Ectodermal cell (in vitro differentiated cells): ENCODE data around the gene ASIC4.

ENCODE experiments used
- H3K27ac ChIP-seq: 2 replicates; pipeline ENCODE4 v1.7.0; 2013; ENCODE audit warnings: mild to moderate bottlenecking, low read depth, low read length; ENCODE audit not compliant: insufficient read depth, poor library complexity, severe bottlenecking
- H3K27me3 ChIP-seq: 2 replicates; pipeline ENCODE4 v1.7.0; 2013; ENCODE audit warnings: mild to moderate bottlenecking, low read length; ENCODE audit not compliant: insufficient read depth, control insufficient read depth, poor library complexity, severe bottlenecking
- H3K36me3 ChIP-seq: one replicate; pipeline ENCODE4 v1.7.0; 2013; ENCODE audit warnings: low read length; ENCODE audit not compliant: control insufficient read depth, insufficient read depth
- H3K4me1 ChIP-seq: one replicate; pipeline ENCODE4 v1.7.0; 2013; ENCODE audit warnings: low read length; ENCODE audit not compliant: control insufficient read depth, insufficient read depth
- H3K4me3 ChIP-seq: 2 replicates; pipeline ENCODE4 v1.7.0; 2013; ENCODE audit warnings: low read depth, low read length, control low read depth; ENCODE audit not compliant: insufficient read depth
- H3K9me3 ChIP-seq: 2 replicates; pipeline ENCODE4 v1.7.0; 2013; ENCODE audit warnings: mild to moderate bottlenecking, low read length, moderate library complexity; ENCODE audit not compliant: control insufficient read depth
- WGBS, 2 experiments: methylation state at CpG; one replicate each; pipeline ENCODE4 v1.1.7; 2013; ENCODE audit warnings: missing lambda C conversion rate in 2 of 2; 5-methylcytosine and 5-hydroxymethylcytosine counted together

The ASIC4 gene

DNA sequence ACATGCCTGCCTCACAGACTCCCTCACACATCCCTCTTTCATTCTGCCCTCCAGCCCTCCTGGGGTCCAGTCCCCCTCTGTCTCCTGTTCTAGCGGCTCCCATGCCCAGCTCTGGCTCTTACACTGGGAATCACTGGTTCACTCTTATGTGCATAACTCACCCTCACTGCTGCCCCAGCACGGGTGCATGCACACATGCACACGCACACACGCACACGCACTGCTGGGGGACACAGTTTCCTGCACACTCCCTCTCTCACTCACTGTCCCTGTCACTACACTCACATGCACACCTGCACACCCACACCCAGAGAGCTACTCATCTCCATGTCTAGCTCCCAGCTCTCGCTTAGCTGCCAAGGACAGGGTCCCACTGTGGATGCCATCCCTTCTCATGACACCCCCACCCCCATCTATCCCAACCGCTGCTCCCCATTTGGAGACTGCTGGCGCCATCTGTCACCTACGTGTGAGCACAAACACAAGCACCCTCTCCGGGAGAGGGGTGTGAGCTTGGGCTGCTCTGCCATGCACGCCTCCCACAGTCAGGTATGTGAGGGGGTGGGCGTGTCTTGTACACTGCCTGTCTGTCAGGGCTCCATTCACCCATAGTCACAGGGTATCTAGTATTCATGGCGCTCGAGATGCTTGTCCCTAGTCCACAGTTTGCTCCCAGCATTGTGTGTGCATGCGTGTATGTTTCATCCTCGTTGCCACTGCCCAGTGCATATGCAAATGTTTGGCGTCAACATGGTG is 1.8 kb downstream of the ASIC4 start:
- H3K9me3 ChIP-seq: no peaks in the 10 kb centered on the region
- H3K27me3 ChIP-seq: peaks cover 27% of the 10 kb centered on the region
- WGBS, 2 experiments: 87 to 89% methylated on average over 17 of the region's 17 CpGs
- no peaks in the 10 kb centered on the region for H3K36me3 ChIP-seq
- H3K4me1 ChIP-seq: peaks cover 45% of the 10 kb centered on the region
- no peak overlapping the region for H3K27ac ChIP-seq
- H3K4me3 ChIP-seq: no peak overlapping the region

DNA sequence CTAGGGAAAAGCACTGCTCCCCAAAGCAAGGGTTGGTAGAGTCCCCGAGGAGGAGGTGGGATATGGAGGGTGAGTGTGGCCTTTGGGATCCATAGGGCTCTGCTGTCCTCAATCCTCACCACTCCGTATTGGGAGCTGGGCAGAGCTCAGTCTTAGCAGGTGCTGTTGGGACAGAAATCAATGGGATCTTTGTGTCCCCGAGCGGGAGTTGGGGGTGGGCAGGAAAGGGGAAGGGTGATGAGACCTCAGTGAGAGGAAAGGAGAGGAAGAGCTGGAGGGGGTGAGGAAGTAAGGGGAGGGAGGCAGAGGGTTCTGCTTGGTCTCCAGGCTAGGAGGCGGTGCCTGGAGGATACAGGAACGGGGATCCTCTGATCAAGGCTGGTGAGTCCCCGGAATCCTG is 2.6 kb downstream of the ASIC4 start:
- Histone ChIP-seq H3K27me3 (peaks cover 29% of the 10 kb centered on the region), H3K27ac (no peak overlapping the region), H3K36me3 (no peaks in the 10 kb centered on the region), H3K9me3 (no peaks in the 10 kb centered on the region), H3K4me1 (peaks cover 53% of the 10 kb centered on the region), H3K4me3 (no peak overlapping the region)
- 86 to 89% methylated on average over 7 of the region's 7 CpGs for WGBS, 2 experiments

DNA sequence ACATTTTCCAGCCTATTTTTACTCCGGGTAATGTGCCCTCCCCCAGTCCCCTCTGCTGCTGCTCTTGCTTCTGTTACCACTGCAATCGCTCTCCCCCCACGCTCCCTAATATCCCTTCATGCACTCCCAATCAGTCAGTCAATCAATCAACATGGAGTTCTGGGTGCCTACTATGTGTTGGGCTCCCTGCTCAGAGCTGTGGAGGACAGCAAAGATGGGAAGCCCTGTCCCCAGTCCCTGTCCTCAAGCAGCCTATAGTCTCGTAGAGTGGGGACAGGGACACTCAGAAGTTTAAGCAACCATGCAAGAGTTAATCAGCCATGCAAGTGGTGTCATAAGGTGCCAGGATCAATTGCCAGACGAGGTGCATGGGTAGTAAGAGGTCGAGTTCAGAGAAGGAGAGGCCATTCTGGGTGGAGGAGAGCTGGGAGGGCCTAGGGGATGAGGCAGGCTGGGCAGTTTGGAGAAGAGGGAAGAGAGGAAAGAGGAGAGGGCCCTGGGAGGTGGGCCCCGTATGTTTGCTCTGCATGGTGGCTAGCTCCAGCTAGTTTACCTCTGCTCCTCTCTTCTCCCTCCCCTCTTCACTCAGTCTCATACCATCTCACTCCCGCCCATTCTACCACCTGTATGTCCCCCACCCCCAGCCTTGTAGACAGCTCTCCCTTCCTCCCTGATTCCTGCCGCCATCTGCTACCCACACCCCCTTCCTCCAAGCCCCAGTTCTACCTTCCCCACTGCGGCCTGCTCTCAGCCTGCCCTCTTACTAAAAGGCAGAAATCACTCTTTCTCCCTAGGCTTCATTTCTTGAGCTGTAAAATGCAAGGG is 3.9 kb downstream of the ASIC4 start:
- no peak overlapping the region for H3K4me3 ChIP-seq
- peaks cover 46% of the 10 kb centered on the region for H3K4me1 ChIP-seq
- 71 to 78% methylated on average over 10 of the region's 10 CpGs for WGBS, 2 experiments
- H3K27me3 ChIP-seq: peaks cover 33% of the 10 kb centered on the region
- no peaks in the 10 kb centered on the region for H3K36me3 ChIP-seq
- no peaks in the 10 kb centered on the region for H3K9me3 ChIP-seq
- no peak overlapping the region for H3K27ac ChIP-seq

DNA sequence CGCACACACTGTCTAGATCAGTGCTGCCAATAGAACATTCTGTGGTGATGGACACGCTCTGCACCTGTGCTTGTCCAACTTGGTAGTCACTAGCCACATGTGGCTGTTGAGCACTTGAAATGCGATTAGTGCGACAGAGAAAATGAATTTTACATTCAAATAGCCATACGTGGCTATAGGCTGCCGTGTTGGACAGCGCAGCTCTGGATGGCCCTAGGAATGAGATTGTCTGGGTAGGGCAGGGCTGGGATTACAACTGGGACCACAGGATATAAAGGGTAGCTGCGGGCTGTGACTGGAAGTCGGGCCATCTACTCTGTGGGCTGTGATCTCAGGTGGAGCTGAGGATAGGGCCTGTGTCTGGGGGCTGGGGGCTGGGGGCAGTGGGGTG is 5.2 kb downstream of the ASIC4 start:
- Histone ChIP-seq H3K9me3 (no peaks in the 10 kb centered on the region), H3K27ac (no peak overlapping the region), H3K4me1 (peaks cover 34% of the 10 kb centered on the region), H3K4me3 (no peak overlapping the region), H3K27me3 (peaks cover 28% of the 10 kb centered on the region), H3K36me3 (no peaks in the 10 kb centered on the region)
- 87 to 90% methylated on average over 9 of the region's 9 CpGs for WGBS, 2 experiments

DNA sequence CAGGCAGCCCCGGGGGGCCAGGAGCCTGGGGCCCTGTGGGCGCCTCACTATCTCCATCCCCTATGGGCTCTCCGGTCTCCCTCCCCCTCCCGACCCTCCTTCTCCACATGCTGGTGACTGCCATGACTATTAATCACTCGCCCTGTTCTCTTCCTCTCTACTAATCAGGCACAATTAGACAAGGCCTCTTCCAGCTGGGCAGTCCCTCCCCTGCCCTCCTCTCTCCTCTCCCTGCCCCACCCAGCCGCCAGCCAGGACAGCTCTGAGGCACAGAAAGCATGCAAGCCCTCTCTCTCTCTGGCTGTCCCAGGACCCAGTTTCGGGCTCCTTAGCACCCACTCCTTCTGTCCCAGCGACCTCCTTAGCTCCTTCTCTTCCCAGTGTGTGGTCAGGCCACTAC is 5.8 kb downstream of the ASIC4 start:
- Histone ChIP-seq H3K9me3 (no peaks in the 10 kb centered on the region), H3K27me3 (peaks cover 22% of the 10 kb centered on the region), H3K36me3 (no peaks in the 10 kb centered on the region), H3K27ac (no peak overlapping the region), H3K4me1 (peaks cover 35% of the 10 kb centered on the region), H3K4me3 (no peak overlapping the region)
- 71 to 75% methylated on average over 8 of the region's 8 CpGs for WGBS, 2 experiments

DNA sequence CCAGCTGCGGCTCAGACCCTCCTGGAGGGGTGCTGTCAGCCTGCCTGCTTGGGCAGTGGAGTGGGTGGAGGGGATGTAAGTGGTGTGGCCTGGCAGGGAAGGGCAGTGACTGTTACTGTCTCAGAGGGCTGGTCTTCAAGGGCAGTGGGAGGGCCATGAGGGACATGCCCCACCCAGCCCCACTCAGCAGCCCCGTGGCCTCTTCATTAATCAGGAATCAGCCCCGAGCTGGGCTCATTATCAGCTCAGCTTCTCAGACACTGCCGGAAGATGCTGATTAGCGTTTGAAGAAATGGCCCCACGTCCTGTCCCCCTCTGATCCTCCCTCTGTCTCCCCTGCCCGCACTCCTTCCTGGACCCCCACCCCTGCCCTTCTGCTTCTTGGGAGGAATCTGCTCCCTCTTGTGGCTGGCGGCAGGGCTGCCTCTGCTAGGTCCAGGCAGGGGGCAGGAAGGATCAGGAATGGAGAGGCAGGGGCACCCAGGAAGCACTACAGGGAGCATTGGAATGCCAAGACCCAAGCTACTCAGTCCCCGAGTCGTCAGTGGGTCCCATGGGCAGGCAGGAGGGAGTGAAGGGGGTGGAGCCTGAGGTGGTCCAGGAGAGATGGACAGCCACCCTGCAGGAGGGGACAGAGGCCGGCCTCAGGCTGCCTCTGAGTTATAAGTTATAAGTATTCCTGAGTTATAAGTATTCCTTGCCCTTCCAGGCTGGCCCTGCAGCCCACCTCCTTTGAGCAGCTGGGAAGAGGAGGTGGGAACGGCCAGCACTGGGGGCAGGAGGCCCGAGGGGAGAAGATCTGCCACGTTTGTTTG is 7.0 kb downstream of the ASIC4 start:
- no peak overlapping the region for H3K4me3 ChIP-seq
- 13 to 20% methylated on average over 13 to 14 of the region's 14 CpGs for WGBS, 2 experiments
- H3K36me3 ChIP-seq: no peaks in the 10 kb centered on the region
- peaks cover 40% of the 10 kb centered on the region for H3K4me1 ChIP-seq
- no peaks in the 10 kb centered on the region for H3K9me3 ChIP-seq
- peaks cover 22% of the 10 kb centered on the region for H3K27me3 ChIP-seq
- no peak overlapping the region for H3K27ac ChIP-seq

DNA sequence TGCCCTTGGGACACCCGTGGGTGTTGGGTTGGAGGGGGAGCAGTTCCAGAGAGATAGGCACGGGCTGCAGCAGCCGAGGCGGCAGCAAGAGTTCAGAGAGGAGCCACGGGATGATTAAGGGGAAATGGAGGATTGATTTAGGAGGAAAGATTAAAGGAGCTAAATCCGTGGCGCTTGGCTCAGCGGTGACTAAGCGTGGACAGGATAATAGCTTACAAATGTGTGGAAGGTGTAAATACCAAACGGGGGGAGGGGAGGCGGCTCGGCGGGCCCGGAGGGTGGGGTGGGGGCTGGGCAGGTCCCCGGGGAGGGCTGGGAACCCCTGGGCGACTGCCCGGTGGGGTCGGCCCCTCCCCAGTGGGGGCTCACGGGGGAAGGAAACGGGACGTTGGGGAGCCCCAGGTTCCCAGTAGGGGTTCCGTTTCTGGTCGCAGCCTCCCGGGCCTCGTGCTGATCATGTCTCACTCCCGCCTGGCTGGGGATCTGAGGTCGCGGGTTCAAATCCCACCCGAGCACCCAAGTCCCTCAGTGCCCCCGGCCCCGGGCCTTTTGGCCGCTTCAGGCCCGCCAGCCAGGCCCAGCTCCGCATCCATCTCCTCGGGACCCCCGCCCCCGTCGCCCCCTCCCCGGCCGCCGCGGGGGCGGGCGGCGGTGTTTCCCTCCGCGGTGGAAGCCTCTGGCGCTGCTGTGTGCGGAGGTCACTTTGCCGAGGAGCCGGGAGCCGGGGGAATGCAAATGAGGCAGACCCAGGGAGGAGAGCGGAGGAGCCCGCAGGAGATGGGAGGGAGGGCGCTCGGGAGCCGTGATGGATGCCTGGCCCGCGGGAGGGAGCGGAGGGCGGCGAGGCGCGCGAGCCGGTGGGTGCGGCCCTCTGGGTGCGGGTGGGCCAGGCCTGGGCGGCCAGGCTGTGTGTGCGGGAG is 8.1 kb downstream of the ASIC4 start:
- H3K27ac ChIP-seq: no peak overlapping the region
- H3K4me3 ChIP-seq: peak overlapping the region; percentile 22
- peaks cover 22% of the 10 kb centered on the region for H3K27me3 ChIP-seq

DNA sequence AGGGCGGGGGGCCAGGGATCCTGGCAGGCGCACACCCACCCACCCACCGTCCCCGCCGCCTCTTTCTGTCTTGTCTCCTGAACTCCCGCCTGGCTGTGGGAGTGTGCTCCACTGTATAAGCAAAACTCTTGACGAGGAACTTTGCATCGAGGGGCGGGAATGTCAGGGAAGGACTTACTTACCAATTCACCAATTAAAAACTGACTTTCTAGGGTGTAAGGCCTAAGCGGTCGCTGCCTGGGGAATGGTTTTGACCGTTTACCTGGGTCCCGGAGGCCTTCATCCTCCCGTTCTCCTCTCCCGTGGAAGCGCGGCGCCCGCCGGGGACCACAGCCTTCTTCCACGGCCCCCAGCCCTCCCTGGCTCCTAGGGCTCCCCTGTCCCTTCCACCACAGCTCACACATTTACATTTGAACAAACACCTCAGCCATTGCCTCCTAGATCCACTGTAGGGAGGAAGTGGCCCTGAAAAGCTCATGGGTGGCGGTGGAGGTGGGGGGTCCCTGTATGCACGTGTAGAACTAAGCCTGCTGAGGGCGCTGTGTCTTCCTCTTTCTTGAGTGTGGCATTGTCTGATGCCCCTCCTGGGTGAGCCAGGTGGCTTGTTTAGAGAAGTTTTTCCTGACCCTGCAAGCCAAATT is 8.9 kb downstream of the ASIC4 start:
- Histone ChIP-seq H3K27ac (no peak overlapping the region), H3K4me1 (peaks cover 45% of the 10 kb centered on the region), H3K36me3 (no peaks in the 10 kb centered on the region), H3K27me3 (peaks cover 22% of the 10 kb centered on the region), H3K9me3 (no peaks in the 10 kb centered on the region), H3K4me3 (peak overlapping the region; percentile 22)
- WGBS, 2 experiments: 14% methylated on average over 24 of the region's 24 CpGs

More for the DNA sequence above, 8.1 kb downstream of the ASIC4 start:
- no peaks in the 10 kb centered on the region for H3K9me3 ChIP-seq
- WGBS, 2 experiments: 7 to 8% methylated on average over 70 of the region's 70 CpGs
- no peaks in the 10 kb centered on the region for H3K36me3 ChIP-seq
- H3K4me1 ChIP-seq: peaks cover 46% of the 10 kb centered on the region

DNA sequence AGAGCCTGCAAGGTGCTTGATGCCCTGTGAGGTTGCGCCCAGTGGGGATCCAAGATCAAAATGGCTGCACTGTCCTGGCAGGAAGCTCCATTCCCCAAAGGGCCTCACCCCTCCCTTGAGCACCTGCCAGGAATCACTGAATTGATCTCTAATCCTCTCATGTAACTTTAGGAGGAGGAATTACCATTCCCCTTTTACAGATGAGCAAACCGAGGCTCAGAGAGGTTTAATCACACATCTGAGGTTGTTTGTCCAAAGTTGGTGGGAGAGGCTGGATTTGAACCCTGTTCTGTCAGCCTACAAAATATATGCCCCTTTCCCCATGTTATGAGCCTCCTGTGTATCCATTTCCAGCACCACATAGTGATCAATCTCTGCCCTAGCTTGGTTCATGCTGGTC is 10.5 kb downstream of the ASIC4 start:
- Histone ChIP-seq H3K27ac (no peak overlapping the region), H3K27me3 (peaks cover 36% of the 10 kb centered on the region), H3K9me3 (no peaks in the 10 kb centered on the region), H3K36me3 (no peaks in the 10 kb centered on the region), H3K4me3 (no peak overlapping the region), H3K4me1 (peaks cover 46% of the 10 kb centered on the region)
- WGBS, 2 experiments: 91 to 95% methylated on average over 2 of the region's 2 CpGs
